WI38 (cell line): ENCODE data around the gene DRD2.

Experiments
- H3K4me3 ChIP-seq: 2 replicates; pipeline ENCODE4 v1.5.1; 2011; ENCODE audit warnings: low read depth, mild to moderate bottlenecking, control low read depth, low read length
- CTCF ChIP-seq: IDR thresholded peaks from 2 replicates; pipeline ENCODE4 v1.5.1; 2012; ENCODE audit warnings: low read depth, mild to moderate bottlenecking, control low read depth, low read length

The DRD2 gene

GRCh38 chr11:113497066-113497910 lies 22.1 kb upstream of the DRD2 start:
- TF ChIP-seq CTCF = no peak
- no peak overlapping the region for H3K4me3 ChIP-seq

GRCh38 chr11:113496026-113496651 lies 20.9 kb upstream of the DRD2 start:
- H3K4me3 ChIP-seq = no peak overlapping the region
- no peak for TF ChIP-seq CTCF

GRCh38 chr11:113494021-113494420 lies 18.8 kb upstream of the DRD2 start:
- no peak for TF ChIP-seq CTCF
- H3K4me3 ChIP-seq = no peak overlapping the region

- TF ChIP-seq CTCF = no peak
These were observed 18.0 kb upstream of the DRD2 start for GRCh38 chr11:113493206-113493605.

GRCh38 chr11:113488931-113489351 lies 13.7 kb upstream of the DRD2 start:
- no peak for TF ChIP-seq CTCF
- H3K4me3 ChIP-seq = no peak overlapping the region

More at GRCh38 chr11:113493206-113493605, 18.0 kb upstream of the DRD2 start:
- H3K4me3 ChIP-seq = no peak overlapping the region

GRCh38 chr11:113487622-113488021 lies 12.4 kb upstream of the DRD2 start:
- no peak overlapping the region for H3K4me3 ChIP-seq
- no peak for TF ChIP-seq CTCF

GRCh38 chr11:113484223-113484622 lies 9.0 kb upstream of the DRD2 start:
- H3K4me3 ChIP-seq = no peak overlapping the region
- TF ChIP-seq CTCF = no peak
